Stimulated activated CD4-positive, alpha-beta T cell treated with anti-CD3 and anti-CD28 coated beads, Interleukin-4, amount 100 ng/mL, for 1 hour (primary cell): ENCODE results near the gene ANKRD44.

Experiments used
- DNase-seq: peaks from one replicate; pipeline ENCODE4 v3.0.0-alpha.2; 2020

The ANKRD44 gene

DNA sequence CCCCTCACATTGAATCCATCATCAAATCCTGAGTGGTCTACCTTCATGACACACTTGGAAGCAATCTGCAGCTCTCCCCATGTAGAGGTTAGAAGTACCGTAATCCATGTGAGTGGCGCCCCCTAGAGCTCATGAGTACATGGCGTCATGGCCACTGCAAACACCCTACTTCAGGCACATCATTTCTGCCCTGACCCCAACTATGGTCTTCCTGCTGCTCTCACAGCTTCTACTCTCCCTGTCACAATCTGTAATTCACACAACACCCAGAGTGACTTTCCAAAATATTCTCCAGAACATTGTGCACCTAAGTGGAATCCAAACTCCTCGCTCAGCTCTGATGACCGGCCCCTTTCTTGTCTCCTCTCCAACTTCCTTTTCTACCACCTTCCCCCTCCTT, 141.9 kb downstream of the ANKRD44 start:
- DNase-seq: peak; percentile 75

DNA sequence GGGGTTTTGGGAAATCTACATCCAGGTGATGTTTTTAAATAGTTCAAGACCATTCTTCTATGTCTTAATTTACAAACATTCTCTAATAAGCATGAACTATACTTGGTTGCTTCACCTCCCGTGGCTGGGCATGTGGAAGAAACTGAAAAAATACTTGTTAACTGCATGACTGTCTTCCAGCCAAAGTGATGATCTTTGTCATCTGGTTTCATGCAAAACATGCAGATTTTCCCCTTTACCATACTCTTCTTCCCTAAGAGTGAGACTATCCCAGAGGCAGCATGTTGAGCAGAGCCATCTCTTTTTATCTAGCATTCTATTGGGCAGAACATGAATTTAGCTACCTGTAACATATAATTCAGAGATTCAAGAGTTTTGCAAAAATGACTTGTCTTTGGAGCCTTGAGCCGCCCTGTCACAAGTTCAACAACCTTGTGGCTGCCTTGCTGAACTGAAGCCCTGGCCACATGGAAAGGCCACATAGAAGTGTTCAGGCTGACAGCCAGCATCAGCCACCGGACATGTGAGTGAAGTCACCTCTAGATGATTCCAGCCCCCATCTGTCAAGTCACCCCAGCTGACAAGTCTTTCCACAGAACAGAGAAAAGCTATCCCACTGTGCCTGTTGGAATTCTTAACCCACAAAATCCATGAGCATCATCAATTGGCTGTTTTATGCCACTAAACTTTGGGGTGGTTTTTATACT, 142.8 kb downstream of the ANKRD44 start:
- no peak for DNase-seq

DNA sequence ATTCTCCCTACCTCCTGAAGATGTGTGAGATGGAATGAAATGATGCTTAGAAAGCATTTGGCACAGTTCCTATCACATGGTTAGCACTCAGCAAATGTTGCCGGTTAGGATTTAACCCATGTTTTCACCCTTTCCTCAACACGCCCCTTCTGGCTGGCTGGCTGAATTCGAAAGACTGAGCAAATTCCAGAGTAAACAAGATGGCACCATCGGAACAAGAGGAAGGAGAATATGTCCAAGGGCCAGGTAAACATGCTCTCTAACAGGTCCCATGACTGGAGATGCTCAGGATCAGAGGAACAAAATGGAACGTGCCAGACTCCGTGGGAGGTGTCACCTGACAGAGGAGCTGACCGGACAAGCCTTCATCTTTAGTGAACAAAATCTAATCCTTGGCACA, 145.6 kb downstream of the ANKRD44 start:
- no peak for DNase-seq

DNA sequence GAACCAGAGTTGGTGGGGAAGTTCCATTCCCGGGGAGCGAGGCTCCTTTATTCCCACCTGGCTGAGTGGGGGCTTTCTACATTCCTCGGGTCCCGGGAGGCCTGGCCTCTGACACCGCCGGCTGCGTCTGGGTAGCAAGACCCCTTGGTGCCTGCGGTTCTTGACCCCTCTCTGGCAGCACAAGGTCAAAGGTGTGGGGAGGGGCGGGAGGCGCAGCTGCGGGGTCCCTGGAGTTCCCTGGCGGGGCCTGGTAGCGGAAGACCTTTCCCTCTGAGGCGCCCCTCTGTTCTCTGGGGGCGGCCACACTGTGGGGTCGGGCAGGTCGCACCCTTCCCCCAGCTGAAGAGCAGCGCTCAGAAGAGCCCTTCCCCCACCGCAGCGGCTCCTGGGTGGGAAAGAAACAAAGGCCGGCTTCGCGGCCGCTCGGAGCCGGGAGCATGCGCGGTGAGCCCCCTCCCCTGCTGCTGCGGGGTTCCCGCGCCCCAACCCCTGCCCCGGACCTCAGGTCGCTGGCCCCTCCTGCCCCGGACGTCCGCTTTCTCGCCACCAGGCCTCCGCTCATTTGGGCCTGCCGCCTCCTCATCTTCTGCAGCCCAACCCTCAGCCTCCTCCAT, 146.3 kb downstream of the ANKRD44 start:
- DNase-seq: no peak

DNA sequence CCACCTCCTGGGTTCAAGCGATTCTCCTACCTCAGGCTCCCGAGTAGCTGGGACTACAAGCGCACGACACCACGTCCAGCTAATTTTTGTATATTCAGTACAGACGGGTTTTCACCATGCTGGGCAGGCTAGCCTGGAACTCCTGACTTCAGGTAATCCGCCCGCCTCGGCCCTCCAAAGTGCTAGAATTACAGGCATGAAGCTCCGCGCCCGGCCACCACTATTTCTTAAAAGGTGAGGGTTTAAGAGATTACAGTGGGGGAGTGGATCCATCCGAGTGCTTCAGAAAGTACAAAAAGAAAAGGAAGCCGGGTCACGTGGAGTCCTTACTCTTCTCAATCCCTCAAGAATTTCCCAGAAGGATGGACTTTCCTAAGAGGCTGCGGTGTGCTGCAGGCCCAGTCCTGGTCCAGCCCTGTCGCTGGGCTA, 146.9 kb downstream of the ANKRD44 start:
- no peak for DNase-seq

DNA sequence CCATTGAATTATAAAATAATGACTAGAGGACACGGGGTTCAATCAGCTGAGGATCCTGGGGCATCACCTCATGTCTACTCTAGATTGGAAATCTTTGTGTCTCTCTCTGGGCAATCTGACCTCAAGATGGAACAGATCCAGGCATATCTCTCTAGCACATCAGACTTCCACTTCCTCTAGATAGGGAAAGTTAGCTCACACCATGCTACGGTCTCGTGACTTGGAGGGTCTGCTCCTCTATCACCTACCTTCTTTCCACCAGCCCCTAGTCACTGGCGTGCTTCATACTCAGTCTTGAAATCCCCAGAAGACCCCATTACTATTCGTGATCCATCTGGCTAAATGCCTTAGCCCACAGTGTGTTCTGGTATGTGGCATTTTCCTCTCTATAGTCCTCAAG, 148.8 kb downstream of the ANKRD44 start:
- DNase-seq: no peak

DNA sequence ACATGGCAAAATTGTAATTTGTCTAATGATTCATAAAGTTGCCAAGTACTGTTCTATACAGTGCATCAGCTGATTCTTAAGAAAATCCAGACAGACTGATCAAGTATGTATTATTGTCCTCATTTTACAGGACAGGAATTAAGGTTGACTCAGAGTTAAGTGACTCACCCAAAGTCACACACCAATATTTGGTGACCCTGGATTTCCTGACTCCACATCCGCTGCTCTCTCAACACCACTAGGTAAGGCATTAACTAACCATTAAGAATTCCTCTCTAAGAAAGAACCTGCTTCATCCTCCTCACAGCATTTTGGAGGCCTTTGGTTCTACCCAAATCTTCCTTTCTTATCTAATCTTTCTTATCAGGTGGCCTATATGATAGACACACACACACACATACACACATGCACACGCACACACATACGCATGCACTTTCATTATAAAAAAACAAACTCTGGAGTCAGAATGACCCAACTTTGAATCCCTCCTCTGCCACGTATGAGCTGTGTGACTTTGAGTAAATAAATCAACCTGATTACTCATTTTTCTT, 150.8 kb downstream of the ANKRD44 start:
- no peak for DNase-seq

DNA sequence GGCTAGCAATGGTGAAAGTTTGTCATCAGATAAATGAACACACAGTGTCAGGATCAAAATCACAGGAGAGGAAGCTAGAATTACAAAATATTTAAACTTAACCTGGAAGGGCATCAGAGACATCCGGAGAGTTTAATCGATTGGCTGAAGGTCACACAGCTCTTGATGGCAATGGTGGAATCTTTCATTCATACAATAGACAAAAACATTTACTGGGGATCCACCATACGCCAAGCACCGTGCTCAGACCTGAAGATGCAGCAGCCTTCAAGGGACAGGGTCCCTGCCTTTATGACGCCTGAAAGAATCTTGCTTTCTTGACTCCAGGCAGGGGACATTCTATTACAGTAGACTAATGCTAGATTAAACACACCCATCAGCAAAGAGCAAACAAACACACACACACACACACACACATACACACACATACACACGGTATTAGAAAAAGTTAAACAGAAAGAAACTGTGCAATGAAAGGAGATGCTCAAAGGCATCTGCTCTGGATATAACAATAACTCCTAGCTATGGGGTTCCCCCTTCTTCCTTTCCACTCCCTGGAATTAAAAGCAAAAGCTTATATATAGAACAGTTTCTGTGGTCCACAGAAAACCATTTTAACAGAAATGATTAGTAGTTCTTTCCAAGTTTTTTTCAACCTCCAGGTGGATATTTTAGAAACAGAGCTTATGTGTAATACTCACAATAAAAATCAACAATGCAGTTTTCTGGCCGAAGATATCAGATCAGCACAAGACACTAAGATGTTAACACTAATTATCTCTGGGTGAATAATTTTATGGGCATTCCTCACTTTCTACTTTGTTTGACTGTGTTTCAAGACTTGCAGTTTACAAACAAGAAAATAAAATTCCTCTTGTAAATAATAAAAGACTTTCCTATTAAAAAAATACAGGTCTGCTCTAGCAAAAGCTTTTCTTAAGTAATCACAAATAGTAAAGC, 151.7 kb downstream of the ANKRD44 start:
- no peak for DNase-seq

DNA sequence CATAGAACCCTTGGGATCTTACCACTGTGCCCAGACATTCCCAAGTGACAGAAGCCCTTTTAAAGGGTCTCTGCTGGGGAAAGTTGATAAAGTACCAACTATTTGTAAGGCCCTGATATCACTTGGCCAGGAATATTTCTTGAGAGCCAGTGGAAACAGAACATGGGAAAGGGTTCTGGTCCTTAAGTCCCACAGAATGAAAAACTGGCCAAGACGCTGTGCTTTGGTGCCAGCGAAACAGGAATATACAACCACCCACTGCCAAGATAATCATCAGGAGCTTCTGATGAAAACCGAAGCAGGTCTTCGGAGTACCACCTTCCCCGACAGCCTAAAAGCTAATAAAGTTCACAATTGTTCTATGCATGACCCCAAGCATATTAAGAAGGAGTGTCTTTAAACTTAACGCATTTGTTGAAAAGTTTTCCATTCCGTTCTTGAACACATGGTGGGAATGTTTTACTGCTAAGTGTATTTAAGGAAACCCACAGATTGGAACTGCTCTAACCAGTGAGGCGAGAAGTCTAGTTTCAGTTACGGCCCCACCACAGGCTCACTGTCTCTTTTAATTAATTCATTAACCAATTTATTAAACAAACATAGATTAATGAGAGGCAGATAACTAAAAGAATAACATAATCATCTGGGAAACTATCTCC, 152.6 kb downstream of the ANKRD44 start:
- DNase-seq: no peak

DNA sequence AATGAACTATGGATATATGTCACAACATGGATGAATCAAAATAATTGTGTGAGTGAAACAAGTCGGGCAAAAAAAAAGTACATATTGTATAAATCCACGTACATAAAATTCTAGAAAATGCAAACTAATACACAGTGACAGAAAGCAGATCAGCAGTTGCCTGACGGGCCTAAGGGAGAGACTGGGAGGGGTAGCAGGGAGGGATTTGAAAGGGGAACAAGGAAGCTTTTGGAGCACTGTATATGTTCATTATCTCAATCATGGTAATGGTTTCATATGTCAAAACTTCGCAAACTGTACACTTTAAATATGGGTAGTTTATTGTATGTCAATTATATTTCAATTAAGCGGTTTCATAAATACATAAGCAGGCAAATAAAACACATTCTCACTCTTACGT, 153.8 kb downstream of the ANKRD44 start:
- no peak for DNase-seq

DNA sequence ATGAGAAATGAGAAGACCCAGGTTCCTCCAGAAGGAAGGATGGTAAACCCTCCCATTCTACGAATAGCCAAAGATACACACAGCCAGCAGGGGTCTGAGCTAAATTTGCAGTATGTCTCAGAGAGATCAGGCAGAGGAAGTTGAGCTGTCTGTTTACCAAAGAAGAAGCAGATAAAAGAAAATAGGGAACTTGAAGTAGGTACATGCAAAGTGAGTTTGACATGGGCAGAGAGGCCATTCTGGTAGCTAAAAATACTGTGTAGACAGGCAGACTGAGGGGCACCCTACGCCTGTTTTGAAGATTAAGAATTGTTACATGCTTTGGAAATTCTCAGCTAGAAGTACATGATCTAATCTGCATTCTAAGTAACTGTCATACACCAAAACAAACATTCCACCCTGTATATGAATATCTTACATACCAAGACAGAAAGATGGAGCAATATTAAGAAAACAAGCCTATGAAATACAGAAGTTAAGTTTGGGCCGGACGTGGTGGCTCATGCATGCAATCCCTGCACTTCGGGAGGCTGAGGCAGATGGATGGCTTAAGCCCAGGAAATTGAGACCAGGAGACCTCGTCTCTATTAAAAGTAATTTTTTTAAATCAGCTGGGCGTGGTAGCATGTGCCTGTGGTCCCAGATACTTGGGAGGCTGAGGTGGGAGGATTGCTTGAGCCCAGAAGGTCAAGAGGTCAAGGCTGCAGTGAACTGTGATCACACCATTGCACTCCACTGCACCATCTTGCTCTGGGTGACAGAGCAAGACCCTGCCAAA, 157.9 kb downstream of the ANKRD44 start:
- no peak for DNase-seq

DNA sequence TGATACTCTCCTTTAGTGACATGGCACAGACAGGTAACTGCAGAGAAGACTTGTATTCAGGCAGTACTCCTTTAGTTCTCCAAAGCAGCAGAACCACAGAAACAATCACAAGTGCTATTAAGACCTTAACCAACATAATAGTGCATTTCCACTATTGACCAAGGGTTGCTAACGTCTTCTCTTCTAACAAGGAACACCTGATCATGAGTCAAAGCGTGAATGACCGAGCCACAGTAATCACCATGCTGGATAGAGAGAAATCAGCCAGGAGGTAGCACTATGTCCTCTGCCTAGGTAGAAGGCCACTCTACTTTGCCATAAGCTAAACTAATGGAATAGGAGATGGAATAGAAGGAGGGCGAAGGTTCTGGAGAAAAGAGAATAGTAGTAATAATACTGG, 161.0 kb downstream of the ANKRD44 start:
- no peak for DNase-seq

DNA sequence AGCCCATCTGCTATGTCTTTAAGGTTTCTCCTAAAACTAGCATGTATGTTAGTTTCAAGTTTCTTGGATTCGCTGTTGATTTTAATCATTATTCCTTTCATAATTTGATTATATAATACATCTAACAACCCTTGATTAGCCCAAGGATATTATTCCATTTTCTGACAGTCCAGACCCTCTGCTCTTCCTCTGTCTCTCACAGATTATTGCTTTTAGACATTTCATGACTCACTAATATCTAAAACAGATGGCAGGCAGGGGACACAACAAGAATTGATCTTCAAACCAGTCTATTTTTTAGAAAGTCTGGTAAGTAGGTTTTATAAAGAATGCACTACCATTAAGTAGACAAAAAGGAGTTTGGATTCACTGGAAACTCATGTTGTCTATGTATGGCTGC, 162.2 kb downstream of the ANKRD44 start:
- DNase-seq: no peak

DNA sequence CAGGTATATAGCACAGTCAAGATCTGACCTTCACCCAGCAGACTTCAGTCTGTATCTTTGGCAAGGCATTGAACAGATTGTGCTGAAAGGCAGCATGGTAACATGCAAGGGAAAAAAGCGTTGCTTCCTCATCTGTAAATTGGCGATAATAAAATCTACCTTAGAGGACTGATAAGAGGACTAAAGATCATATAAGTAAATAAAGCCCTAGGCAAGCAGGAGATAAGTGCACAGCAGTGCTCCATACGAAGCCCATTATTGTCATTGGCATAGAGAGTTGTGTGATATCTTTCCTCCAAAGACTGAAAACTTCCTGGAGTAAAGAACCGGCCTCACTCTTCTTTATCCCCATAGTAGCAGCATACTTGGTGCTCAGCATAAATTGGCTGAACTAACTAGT, 162.6 kb downstream of the ANKRD44 start:
- no peak for DNase-seq

DNA sequence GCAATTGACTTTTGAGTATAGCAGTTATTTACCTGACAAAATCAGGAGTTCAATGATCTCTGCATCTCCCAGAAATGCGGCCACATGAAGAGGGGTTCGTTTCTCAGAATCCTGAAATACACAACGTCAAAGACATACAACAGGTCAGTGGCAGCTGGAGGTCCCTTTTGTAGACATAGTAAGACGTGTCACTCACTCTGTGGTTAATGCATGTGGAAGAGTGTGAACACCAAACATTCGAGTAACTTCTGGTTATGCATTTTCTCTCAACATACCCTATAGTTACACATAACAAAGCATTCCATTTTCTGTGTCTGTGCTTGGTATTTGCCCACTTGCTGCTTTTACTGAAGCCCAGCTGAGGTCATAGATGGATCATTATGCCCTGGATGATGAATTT, 163.6 kb downstream of the ANKRD44 start:
- no peak for DNase-seq

DNA sequence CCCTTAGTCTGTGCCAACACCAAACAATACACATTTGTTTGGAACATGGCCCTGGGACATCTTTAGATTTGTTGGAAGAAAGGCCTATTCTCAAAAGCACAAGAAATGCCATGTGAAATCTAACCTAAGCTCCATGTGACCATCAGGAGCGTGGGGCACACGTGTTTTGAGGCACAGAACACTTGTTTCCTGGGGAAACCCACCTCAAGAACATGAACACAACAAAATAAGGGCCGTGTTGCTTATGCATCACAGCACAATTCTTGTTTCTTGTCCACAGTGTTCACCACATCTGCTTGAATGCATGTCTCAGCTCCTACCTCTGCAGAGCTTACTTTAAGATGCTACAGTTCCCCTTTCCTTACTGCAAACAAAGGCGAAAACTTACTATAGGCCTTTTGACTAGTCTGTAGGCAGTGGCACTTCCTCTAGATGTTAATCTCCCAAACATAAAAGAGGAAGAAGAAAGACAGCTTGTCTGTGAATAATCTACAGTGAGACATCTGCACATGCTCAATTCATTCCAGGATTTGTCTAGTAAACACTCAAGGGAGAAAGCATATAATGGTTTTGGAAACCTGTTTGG, 165.0 kb downstream of the ANKRD44 start:
- DNase-seq: no peak

DNA sequence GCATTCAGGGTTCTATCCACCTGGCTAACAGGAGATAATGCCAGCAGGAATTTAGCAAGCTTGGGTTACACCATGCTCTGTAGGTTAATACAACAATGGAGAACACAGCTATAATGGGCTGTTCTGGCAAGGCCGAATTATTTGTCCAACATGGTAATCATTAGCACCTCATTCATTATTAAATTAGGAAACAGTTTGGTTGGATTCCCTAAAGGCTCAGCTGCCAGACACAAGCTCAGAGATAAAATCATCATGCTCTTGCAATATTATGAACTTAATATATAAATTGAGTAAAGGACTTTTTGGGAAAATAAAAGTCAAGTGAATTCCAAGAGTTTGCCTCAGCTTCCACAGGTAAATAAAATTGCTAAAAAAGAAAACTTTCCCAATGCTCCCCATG, 166.4 kb downstream of the ANKRD44 start:
- no peak for DNase-seq

DNA sequence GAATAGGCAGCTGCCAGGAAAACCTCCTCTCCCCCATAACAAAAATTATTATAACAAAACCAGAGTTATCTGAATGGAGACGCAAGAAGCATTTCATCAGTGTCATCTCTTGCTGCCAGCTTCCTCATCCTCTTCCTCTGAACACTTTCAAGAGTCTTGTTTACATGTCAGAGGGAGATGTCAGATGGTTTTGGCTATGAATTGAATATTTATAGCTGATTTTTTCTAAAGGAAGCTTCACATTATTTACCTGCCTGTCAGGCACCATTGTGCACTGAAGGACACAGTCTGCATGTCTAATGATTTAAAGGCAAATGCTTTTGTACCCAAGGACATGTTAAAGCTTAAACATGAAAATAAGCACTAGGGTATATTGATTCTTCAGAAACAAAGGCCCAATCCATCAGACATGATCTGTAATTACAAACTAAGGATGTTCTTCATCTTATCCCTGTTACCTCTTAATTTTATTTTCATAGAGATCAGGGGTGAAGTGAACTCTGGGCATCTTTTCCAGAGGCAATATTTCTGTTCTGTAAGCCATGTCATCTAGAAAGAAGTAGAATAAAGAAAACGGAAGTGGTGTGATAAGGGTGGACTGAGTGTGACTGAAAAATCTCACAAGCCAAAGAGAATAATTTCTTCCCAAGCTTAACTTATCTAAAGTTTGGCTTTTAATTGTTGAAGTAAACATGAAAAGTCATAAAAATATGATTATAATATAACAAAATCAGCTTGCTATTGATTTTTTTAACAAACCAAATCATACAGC, 168.7 kb downstream of the ANKRD44 start:
- no peak for DNase-seq

DNA sequence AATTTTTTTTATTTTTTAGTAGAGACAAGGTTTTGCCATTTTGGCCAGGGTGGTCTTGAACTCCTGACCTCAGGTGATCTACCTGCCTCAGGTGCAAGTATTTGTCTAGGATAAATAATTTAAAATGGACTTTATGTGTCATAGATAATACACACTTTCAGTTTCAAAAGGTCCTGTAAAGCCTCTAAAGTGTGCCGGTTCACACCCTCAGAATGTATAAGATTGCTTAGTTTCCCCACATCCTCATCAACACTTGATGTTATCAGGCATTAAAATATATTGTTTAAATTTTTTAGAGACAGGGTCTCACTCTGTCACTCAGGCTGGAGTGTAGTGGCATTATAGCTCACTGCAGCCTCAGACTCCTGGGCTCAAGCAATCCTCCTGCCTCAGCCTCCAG, 170.5 kb downstream of the ANKRD44 start:
- DNase-seq: no peak

DNA sequence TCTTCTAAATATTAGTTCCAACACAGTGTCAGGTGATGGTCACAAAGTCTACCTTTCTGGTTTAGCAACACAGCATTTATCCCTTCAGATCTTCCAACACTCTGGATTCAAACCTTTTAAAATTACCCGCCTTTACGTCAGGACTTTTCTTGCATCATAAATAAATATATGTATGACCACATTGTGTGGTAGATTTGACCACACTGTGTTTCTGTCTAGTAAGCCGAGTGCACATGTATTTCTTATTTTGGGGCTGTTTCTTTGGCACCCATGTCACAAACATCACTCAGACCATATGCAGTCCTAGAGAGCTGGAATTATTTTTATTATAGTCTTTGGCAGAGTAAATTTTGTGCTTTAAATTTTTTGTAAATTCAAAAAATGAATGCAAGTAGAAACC, 172.1 kb downstream of the ANKRD44 start:
- no peak for DNase-seq
